Tibial nerve (tissue), 4 donors: ENCODE results near the gene CAPG.
A peak's percentile ranks its signal among the peaks of the same experiment; 100 is the strongest.

Experiments used
- CTCF ChIP-seq, 5 experiments: fragments of 200-600 bp in 3 of 5; fragments of 450-650 bp in 2 of 5; sonication (generic) in 3 of 5; IDR thresholded peaks; one replicate each; pipeline ENCODE4 v1.5.1; 2016 to 2019; ENCODE audit warnings: antibody characterized with exemption in 5 of 5, mild to moderate bottlenecking in 3 of 5, moderate library complexity in 2 of 5
- EP300 ChIP-seq, 2 donors: sonication (generic); formaldehyde crosslinking; IDR thresholded peaks; one replicate each; pipeline ENCODE4 v1.6.1; 2017; ENCODE audit warnings: antibody characterized with exemption in 2 of 2, mild to moderate bottlenecking in 1 of 2
- POLR2A ChIP-seq, 2 donors: fragments of 450-650 bp; IDR thresholded peaks; one replicate each; pipeline ENCODE4 v1.6.1; 2017; ENCODE audit warnings: antibody characterized with exemption in 2 of 2, mild to moderate bottlenecking in 2 of 2, moderate library complexity in 2 of 2

GRCh38 chr2:85418132-85419008 is 8.2 kb upstream of the CAPG start, which contains the start of gene SH2D6:
- TF ChIP-seq CTCF (IDR thresholded peaks at IDR 0.05) (peak in 1 of 5 experiments; percentile 7), EP300 (IDR thresholded peaks at IDR 0.05) (peak; percentile 39 to 91), POLR2A (IDR thresholded peaks at IDR 0.05) (peak; percentile 78 to 79)
